Measurements from ENCODE around the gene CT47C1. TPM values are rescaled to one million over a fixed set of nuclear protein-coding genes. Genes with fewer than 3 reads are reported as not detected.

CT47C1 gene
- polyA plus RNA-seq, 1 of the 3 experiments (the other 2 are of a cell fraction): not detected

DNA sequence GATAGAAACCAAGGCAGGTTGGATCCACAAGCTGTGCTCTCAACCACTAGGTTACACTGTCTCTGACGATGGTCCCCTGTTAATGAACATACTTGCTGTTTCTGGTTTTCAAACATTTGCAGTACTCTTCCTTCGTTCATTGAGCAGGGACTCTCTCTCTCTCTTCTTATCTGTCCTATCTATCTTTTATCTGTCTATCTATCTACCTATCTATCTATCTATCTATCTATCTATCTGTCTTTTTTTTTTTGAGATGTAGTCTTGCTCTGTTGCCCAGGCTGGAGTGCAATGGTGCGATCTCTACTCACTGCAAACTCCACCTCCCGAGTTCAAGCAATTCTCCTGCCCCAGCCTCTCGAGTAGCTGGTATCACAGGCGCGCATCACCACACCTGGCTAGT lies 9.4 kb upstream of the CT47C1 start:
- POLR2A ChIA-PET: no interaction called here
- Histone ChIP-seq H3K36me3 (replicated peaks in 1 of 2; ENCODE audit: control insufficient read depth in 1 of 2, insufficient read depth in 2 of 2, low read length in 1 of 2) (no peaks in the 10 kb centered on the region), H3K27ac (ENCODE audit: low read depth in 2 of 2, low read length in 1 of 2) (no peak overlapping the region)

DNA sequence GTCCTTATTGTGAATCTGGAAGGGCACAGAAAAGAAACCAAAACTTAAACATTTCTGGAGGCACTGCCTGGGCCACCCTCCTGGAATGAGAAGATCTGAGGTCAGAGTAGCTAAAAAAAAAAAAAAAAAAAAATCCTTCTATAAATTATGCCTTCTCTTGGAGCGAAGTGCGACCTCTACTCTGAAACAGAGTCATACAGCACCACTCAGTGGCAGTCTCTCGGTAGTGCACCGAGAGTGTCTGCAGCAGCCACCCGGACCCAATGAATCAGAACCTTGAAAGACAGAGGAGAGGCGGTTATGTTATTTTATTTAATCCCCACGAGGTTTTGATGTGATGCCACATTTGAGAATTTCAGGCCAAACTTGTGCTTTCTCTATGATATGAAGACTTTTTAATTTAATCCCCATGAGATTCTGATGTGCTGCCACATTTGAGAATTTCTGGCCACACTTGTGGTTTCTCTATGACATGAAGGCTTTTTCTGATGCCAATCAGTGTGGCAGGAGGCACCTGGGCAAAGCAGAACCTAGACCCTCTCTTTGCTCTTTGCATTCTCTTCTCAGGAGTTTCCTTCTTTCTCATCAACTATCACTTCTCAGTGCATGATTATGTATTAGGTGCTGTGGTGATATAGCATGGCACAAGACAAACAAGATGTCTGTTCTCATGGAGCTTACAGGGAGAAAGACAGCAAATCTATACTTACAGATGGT lies 5.6 kb upstream of the CT47C1 start:
- no peak overlapping the region for H3K27ac ChIP-seq (ENCODE audit: low read depth in 2 of 2, low read length in 1 of 2)
- H3K9me2 ChIP-seq: no peaks in the 10 kb centered on the region
- H3K27me3 ChIP-seq (ENCODE audit: insufficient read depth): peaks cover 27% of the 10 kb centered on the region; the same call in 1 of the 2 replicates
- ChIA-PET CTCF (interaction anchor here (0.6 to 0.9 kb wide), 3 partner anchors 8 to 64 kb away, joined by 3 read pairs; no protein-coding TSS in a partner anchor), POLR2A (no interaction called here)
- no peaks in the 10 kb centered on the region for H3K9me3 ChIP-seq
- H2AFZ ChIP-seq (ENCODE audit: low read depth): no peak overlapping the region
- TF ChIP-seq RAD21 (IDR thresholded peaks at IDR 0.05; ENCODE audit: low read length): peak; percentile 68
- TF ChIP-seq, protein P1, sequence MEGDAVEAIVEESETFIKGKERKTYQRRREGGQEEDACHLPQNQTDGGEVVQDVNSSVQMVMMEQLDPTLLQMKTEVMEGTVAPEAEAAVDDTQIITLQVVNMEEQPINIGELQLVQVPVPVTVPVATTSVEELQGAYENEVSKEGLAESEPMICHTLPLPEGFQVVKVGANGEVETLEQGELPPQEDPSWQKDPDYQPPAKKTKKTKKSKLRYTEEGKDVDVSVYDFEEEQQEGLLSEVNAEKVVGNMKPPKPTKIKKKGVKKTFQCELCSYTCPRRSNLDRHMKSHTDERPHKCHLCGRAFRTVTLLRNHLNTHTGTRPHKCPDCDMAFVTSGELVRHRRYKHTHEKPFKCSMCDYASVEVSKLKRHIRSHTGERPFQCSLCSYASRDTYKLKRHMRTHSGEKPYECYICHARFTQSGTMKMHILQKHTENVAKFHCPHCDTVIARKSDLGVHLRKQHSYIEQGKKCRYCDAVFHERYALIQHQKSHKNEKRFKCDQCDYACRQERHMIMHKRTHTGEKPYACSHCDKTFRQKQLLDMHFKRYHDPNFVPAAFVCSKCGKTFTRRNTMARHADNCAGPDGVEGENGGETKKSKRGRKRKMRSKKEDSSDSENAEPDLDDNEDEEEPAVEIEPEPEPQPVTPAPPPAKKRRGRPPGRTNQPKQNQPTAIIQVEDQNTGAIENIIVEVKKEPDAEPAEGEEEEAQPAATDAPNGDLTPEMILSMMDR (IDR thresholded peaks at IDR 0.05): peak; percentile 64
- peak; percentile 59 for TF ChIP-seq SMC3 (IDR thresholded peaks at IDR 0.05; ENCODE audit: low read depth, low read length)
- TF ChIP-seq NRF1 (IDR thresholded peaks at IDR 0.05; ENCODE audit: low read depth, low read length): no peak
- no peak for TF ChIP-seq RFX5 (IDR thresholded peaks at IDR 0.05; ENCODE audit: low read length)
- H3K79me2 ChIP-seq (ENCODE audit: insufficient read depth): no peaks in the 10 kb centered on the region
- WGBS (ENCODE audit: low lambda C conversion rate): 0% methylated on average over 7 of the region's 7 CpGs
- H3K9ac ChIP-seq: no peak overlapping the region
- H3K36me3 ChIP-seq (replicated peaks in 1 of 2; ENCODE audit: control insufficient read depth in 1 of 2, insufficient read depth in 2 of 2, low read length in 1 of 2): no peaks in the 10 kb centered on the region
- no peaks in the 10 kb centered on the region for H3K4me1 ChIP-seq (ENCODE audit: control insufficient read depth in 1 of 2, insufficient read depth in 2 of 2, low read depth in 1 of 2, low read length in 1 of 2)
- H3K4me2 ChIP-seq: no peak overlapping the region
- H3F3A ChIP-seq (replicated peaks; ENCODE audit: insufficient read depth): no peaks in the 10 kb centered on the region
- DNase-seq: peak; percentile 44
- H3K4me3 ChIP-seq (ENCODE audit: low read depth in 2 of 2, low read length in 1 of 2): no peak overlapping the region
- no peaks in the 10 kb centered on the region for H4K20me1 ChIP-seq (ENCODE audit: insufficient read depth)

More for the DNA sequence above, 9.4 kb upstream of the CT47C1 start:
- no peaks in the 10 kb centered on the region for H3K79me2 ChIP-seq (ENCODE audit: insufficient read depth)
- no peak for DNase-seq
- H3K9ac ChIP-seq: no peak overlapping the region
- no peaks in the 10 kb centered on the region for H3F3A ChIP-seq (replicated peaks; ENCODE audit: insufficient read depth)
- H3K4me1 ChIP-seq (ENCODE audit: control insufficient read depth in 1 of 2, insufficient read depth in 2 of 2, low read depth in 1 of 2, low read length in 1 of 2): no peaks in the 10 kb centered on the region
- H3K27me3 ChIP-seq (ENCODE audit: insufficient read depth): no peaks in the 10 kb centered on the region
- 50% methylated on average over 7 of the region's 7 CpGs for WGBS (ENCODE audit: low lambda C conversion rate)
- H2AFZ ChIP-seq (ENCODE audit: low read depth): no peak overlapping the region
- H3K4me3 ChIP-seq (ENCODE audit: low read depth in 2 of 2, low read length in 1 of 2): no peak overlapping the region
- H3K4me2 ChIP-seq: no peak overlapping the region
- no peaks in the 10 kb centered on the region for H4K20me1 ChIP-seq (ENCODE audit: insufficient read depth)
- H3K9me2 ChIP-seq: no peaks in the 10 kb centered on the region
- TF ChIP-seq GABPA (IDR thresholded peaks at IDR 0.05; ENCODE audit: low read depth) (no peak), MEF2A (IDR thresholded peaks at IDR 0.05; ENCODE audit: borderline replicate concordance, low read depth) (no peak), POLR2AphosphoS5 (IDR thresholded peaks at IDR 0.05; ENCODE audit: low read depth, low read length) (no peak), RAD21 (IDR thresholded peaks at IDR 0.05; ENCODE audit: low read length) (no peak), FOXJ3 (CRISPR knock-in tag; IDR thresholded peaks at IDR 0.05) (no peak), EZH2phosphoT487 (IDR thresholded peaks at IDR 0.05; ENCODE audit: borderline replicate concordance, low read depth) (no peak), RXRA (IDR thresholded peaks at IDR 0.05; ENCODE audit: borderline replicate concordance, low read depth) (no peak)
- TF ChIP-seq, protein P2, sequence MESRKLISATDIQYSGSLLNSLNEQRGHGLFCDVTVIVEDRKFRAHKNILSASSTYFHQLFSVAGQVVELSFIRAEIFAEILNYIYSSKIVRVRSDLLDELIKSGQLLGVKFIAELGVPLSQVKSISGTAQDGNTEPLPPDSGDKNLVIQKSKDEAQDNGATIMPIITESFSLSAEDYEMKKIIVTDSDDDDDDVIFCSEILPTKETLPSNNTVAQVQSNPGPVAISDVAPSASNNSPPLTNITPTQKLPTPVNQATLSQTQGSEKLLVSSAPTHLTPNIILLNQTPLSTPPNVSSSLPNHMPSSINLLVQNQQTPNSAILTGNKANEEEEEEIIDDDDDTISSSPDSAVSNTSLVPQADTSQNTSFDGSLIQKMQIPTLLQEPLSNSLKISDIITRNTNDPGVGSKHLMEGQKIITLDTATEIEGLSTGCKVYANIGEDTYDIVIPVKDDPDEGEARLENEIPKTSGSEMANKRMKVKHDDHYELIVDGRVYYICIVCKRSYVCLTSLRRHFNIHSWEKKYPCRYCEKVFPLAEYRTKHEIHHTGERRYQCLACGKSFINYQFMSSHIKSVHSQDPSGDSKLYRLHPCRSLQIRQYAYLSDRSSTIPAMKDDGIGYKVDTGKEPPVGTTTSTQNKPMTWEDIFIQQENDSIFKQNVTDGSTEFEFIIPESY (IDR thresholded peaks at IDR 0.05; ENCODE audit: borderline replicate concordance, low read depth): no peak
- TF ChIP-seq, protein P3, sequence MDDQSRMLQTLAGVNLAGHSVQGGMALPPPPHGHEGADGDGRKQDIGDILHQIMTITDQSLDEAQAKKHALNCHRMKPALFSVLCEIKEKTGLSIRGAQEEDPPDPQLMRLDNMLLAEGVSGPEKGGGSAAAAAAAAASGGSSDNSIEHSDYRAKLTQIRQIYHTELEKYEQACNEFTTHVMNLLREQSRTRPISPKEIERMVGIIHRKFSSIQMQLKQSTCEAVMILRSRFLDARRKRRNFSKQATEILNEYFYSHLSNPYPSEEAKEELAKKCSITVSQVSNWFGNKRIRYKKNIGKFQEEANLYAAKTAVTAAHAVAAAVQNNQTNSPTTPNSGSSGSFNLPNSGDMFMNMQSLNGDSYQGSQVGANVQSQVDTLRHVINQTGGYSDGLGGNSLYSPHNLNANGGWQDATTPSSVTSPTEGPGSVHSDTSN (IDR thresholded peaks at IDR 0.05): no peak
- H3K9me3 ChIP-seq: no peaks in the 10 kb centered on the region
- CTCF ChIA-PET: no interaction called here

Data from SK-N-SH (cell line).